HS-27A (cell line): Measurements from ENCODE around the gene CCL8.

ENCODE experiments used
- DNase-seq: peaks from one replicate; pipeline ENCODE4 v3.0.0-alpha.2; 2012; ENCODE audit warnings: low read depth, missing footprints

CCL8 gene

GRCh38 chr17:34319039-34319483, at the start of gene CCL8:
Gene CCL8, plus strand, starts transcription at chr17:34319435. Its CDS starts 67 bp downstream, at chr17:34319502.
- no peak for DNase-seq

GRCh38 chr17:34269969-34270368, 49.3 kb upstream of the CCL8 start, which contains the start of gene CCL7:
Gene CCL7, plus strand, starts transcription at chr17:34270221. Its CDS starts 70 bp downstream, at chr17:34270291.
- no peak for DNase-seq

- no peak for DNase-seq
Observed at GRCh38 chr17:34275881-34276280, 43.4 kb upstream of the CCL8 start.

- no peak for DNase-seq
Observed at GRCh38 chr17:34276826-34277225, 42.4 kb upstream of the CCL8 start.

GRCh38 chr17:34283571-34283970, 35.7 kb upstream of the CCL8 start:
- DNase-seq, result no peak

- no peak for DNase-seq
Observed at GRCh38 chr17:34285286-34285792, 33.9 kb upstream of the CCL8 start, which contains the start of gene CCL11. Gene CCL11, plus strand, starts transcription at chr17:34285742. Its CDS starts 67 bp downstream, at chr17:34285809.

GRCh38 chr17:34287875-34288274, 31.4 kb upstream of the CCL8 start:
- DNase-seq, result no peak

- DNase-seq, result no peak
Observed at GRCh38 chr17:34290586-34290985, 28.6 kb upstream of the CCL8 start.

- DNase-seq, result no peak
Observed at GRCh38 chr17:34291721-34292348, 27.4 kb upstream of the CCL8 start.

GRCh38 chr17:34299027-34299426, 20.2 kb upstream of the CCL8 start:
- no peak for DNase-seq

- DNase-seq, result no peak
Observed at GRCh38 chr17:34299956-34300577, 19.2 kb upstream of the CCL8 start.

- no peak for DNase-seq
Observed at GRCh38 chr17:34300652-34301370, 18.4 kb upstream of the CCL8 start.

- DNase-seq, result no peak
Observed at GRCh38 chr17:34301986-34302385, 17.2 kb upstream of the CCL8 start.

- no peak for DNase-seq
Observed at GRCh38 chr17:34302636-34303035, 16.6 kb upstream of the CCL8 start.

GRCh38 chr17:34303606-34304005, 15.6 kb upstream of the CCL8 start:
- no peak for DNase-seq

GRCh38 chr17:34305061-34305460, 14.2 kb upstream of the CCL8 start:
- no peak for DNase-seq

GRCh38 chr17:34305606-34306005, 13.6 kb upstream of the CCL8 start:
- DNase-seq, result no peak

- no peak for DNase-seq
Observed at GRCh38 chr17:34306466-34306865, 12.8 kb upstream of the CCL8 start.

- no peak for DNase-seq
Observed at GRCh38 chr17:34307110-34307509, 12.1 kb upstream of the CCL8 start.

- DNase-seq, result no peak
Observed at GRCh38 chr17:34308371-34308770, 10.9 kb upstream of the CCL8 start.

- DNase-seq, result no peak
Observed at GRCh38 chr17:34311291-34311690, 7.9 kb upstream of the CCL8 start.

GRCh38 chr17:34312080-34312479, 7.2 kb upstream of the CCL8 start:
- no peak for DNase-seq

- no peak for DNase-seq
Observed at GRCh38 chr17:34313164-34313563, 6.1 kb upstream of the CCL8 start.
